ENCODE data around the gene CEP83. TPM values are rescaled to one million over a fixed set of nuclear protein-coding genes. Genes with fewer than 3 reads are reported as not detected.

Gene CEP83
- total RNA-seq, 4 donors from 2014 or later, result 19.0 to 34.5 (median 24.4) TPM

GRCh38 chr12:94289461-94290312 lies 170.0 kb downstream of the CEP83 start:
- H3K4me1 ChIP-seq, result peaks cover 0 to 22% (median 6%) of the 10 kb centered on the region in 4 donors
- no peaks in the 10 kb centered on the region for H3K9me3 ChIP-seq
- TF ChIP-seq EP300 (IDR thresholded peaks at IDR 0.05) (peak in 1 of 2 donors; percentile 44), CTCF (IDR thresholded peaks at IDR 0.05) (no peak), POLR2A (IDR thresholded peaks at IDR 0.05) (no peak)
- peaks cover 0 to 9% (median 0%) of the 10 kb centered on the region in 3 donors for H3K36me3 ChIP-seq
- no peaks in the 10 kb centered on the region for H3K27me3 ChIP-seq
- H3K4me3 ChIP-seq, result no peak overlapping the region
- peak overlapping the region in 3 of 4 donors; percentile 32 to 82 (median 73) for H3K27ac ChIP-seq
- 20 to 28% methylated on average over 13 of the region's 13 CpGs for whole genome bisulfite sequencing, 2 donors
- peak in 1 of 2 donors; percentile 35 for DNase-seq (ENCODE audit: low spot score in 2 of 2)

GRCh38 chr12:94287245-94287628 lies 172.4 kb downstream of the CEP83 start:
- no peaks in the 10 kb centered on the region for H3K9me3 ChIP-seq
- no peaks in the 10 kb centered on the region for H3K36me3 ChIP-seq
- DNase-seq (ENCODE audit: low spot score in 2 of 2), result no peak
- no peak overlapping the region for H3K27ac ChIP-seq
- no peak overlapping the region for H3K4me3 ChIP-seq
- WGBS, 2 donors, result 75 to 79% methylated on average over 10 of the region's 10 CpGs
- TF ChIP-seq POLR2A (IDR thresholded peaks at IDR 0.05), result no peak
- no peak for TF ChIP-seq EP300 (IDR thresholded peaks at IDR 0.05)
- TF ChIP-seq CTCF (IDR thresholded peaks at IDR 0.05), result no peak
- no peaks in the 10 kb centered on the region for H3K27me3 ChIP-seq
- H3K4me1 ChIP-seq, result peaks cover 0 to 25% (median 9%) of the 10 kb centered on the region in 4 donors

GRCh38 chr12:94286583-94287244 lies 173.0 kb downstream of the CEP83 start:
- H3K4me1 ChIP-seq, result peaks cover 0 to 25% (median 9%) of the 10 kb centered on the region in 4 donors
- H3K27ac ChIP-seq, result no peak overlapping the region
- no peaks in the 10 kb centered on the region for H3K27me3 ChIP-seq
- no peak overlapping the region for H3K4me3 ChIP-seq
- TF ChIP-seq CTCF (IDR thresholded peaks at IDR 0.05) (no peak), POLR2A (IDR thresholded peaks at IDR 0.05) (no peak), EP300 (IDR thresholded peaks at IDR 0.05) (no peak)
- WGBS, 2 donors, result 72 to 77% methylated on average over 4 of the region's 4 CpGs
- no peaks in the 10 kb centered on the region for H3K9me3 ChIP-seq
- no peaks in the 10 kb centered on the region for H3K36me3 ChIP-seq
- DNase-seq (ENCODE audit: low spot score in 2 of 2), result no peak

- no peaks in the 10 kb centered on the region for H3K27me3 ChIP-seq
- TF ChIP-seq EP300 (IDR thresholded peaks at IDR 0.05), result no peak
- no peak for TF ChIP-seq CTCF (IDR thresholded peaks at IDR 0.05)
- no peak for TF ChIP-seq POLR2A (IDR thresholded peaks at IDR 0.05)
- no peak overlapping the region for H3K27ac ChIP-seq
- no peak overlapping the region for H3K4me3 ChIP-seq
- H3K36me3 ChIP-seq, result peaks cover 0 to 4% (median 0%) of the 10 kb centered on the region in 3 donors
- 84 to 86% methylated on average over 8 of the region's 8 CpGs for WGBS, 2 donors
- peaks cover 0 to 25% (median 9%) of the 10 kb centered on the region in 4 donors for H3K4me1 ChIP-seq
- H3K9me3 ChIP-seq, result no peaks in the 10 kb centered on the region
- no peak for DNase-seq (ENCODE audit: low spot score in 2 of 2)
Measured at GRCh38 chr12:94285943-94286582, 173.6 kb downstream of the CEP83 start.
